Keratinocyte (primary cell): ENCODE data around the gene PRKAR1B. TPM values are rescaled to one million over a fixed set of nuclear protein-coding genes. Genes with fewer than 3 reads are reported as not detected.

Experiments
- DNase-seq: peaks from one replicate; pipeline ENCODE4 v3.0.0-alpha.2; 2011; ENCODE audit warnings: low read depth, missing footprints, low spot score
- FAIRE-seq: peaks from 2 replicates; lab custom pipeline; 2011; peaks lifted over from hg19 to GRCh38; lab: Jason Lieb, UNC
- H2AFZ ChIP-seq: 2 replicates; pipeline ENCODE4 v1.6.0; 2012; ENCODE audit warnings: low read length, control low read depth, inconsistent platforms; ENCODE audit not compliant: control insufficient read depth
- H3K27ac ChIP-seq: 2 replicates; pipeline ENCODE4 v1.5.1; 2011; ENCODE audit warnings: low read length; ENCODE audit not compliant: control insufficient read depth, insufficient read depth
- H3K27me3 ChIP-seq: 3 replicates; pipeline ENCODE4 v1.6.0; 2011; ENCODE audit warnings: low read length; ENCODE audit not compliant: control insufficient read depth, insufficient read depth; ENCODE audit errors: extremely low read depth
- H3K36me3 ChIP-seq, 2 experiments: 2 replicates in 1 of 2; 3 replicates in 1 of 2; pipeline ENCODE4 v1.5.1; 2011; ENCODE audit warnings: low read length in 2 of 2, mild to moderate bottlenecking in 1 of 2; ENCODE audit not compliant: control insufficient read depth in 2 of 2, insufficient read depth in 2 of 2; ENCODE audit errors: extremely low read depth in 1 of 2
- H3K4me1 ChIP-seq: 3 replicates; pipeline ENCODE4 v1.5.1; 2011; ENCODE audit warnings: low read length; ENCODE audit not compliant: control insufficient read depth, insufficient read depth; ENCODE audit errors: extremely low read depth
- H3K4me2 ChIP-seq: 3 replicates; pipeline ENCODE4 v1.6.0; 2011; ENCODE audit warnings: low read depth, low read length; ENCODE audit not compliant: control insufficient read depth, insufficient read depth; ENCODE audit errors: extremely low read depth
- H3K4me3 ChIP-seq, 3 experiments: fragments of 200-600 bp in 1 of 3; sonication (generic) in 1 of 3; 2 replicates in 2 of 3; 3 replicates in 1 of 3; pipeline ENCODE4 v1.5.1; 2011 to 2016; ENCODE audit warnings: low read length in 3 of 3, mild to moderate bottlenecking in 3 of 3, control low read depth in 2 of 3, inconsistent platforms in 1 of 3, low read depth in 1 of 3, mixed read lengths in 1 of 3, mixed run types in 1 of 3, moderate library complexity in 1 of 3; ENCODE audit not compliant: control insufficient read depth in 2 of 3, insufficient read depth in 2 of 3; ENCODE audit errors: extremely low read depth in 1 of 3
- H3K79me2 ChIP-seq: 2 replicates; pipeline ENCODE4 v1.6.0; 2012; ENCODE audit warnings: low read length; ENCODE audit not compliant: control insufficient read depth, insufficient read depth
- H3K9ac ChIP-seq: 3 replicates; pipeline ENCODE4 v1.6.0; 2011; ENCODE audit warnings: low read length; ENCODE audit not compliant: control insufficient read depth, insufficient read depth; ENCODE audit errors: extremely low read depth
- H3K9me1 ChIP-seq: 3 replicates; pipeline ENCODE4 v1.6.0; 2011; ENCODE audit warnings: low read length; ENCODE audit not compliant: control insufficient read depth, insufficient read depth; ENCODE audit errors: extremely low read depth
- H3K9me3 ChIP-seq: 2 replicates; pipeline ENCODE4 v1.5.1; 2012; ENCODE audit warnings: low read depth, low read length; ENCODE audit not compliant: control insufficient read depth
- H4K20me1 ChIP-seq: 3 replicates; pipeline ENCODE4 v1.6.0; 2011; ENCODE audit warnings: low read length; ENCODE audit not compliant: control insufficient read depth, insufficient read depth; ENCODE audit errors: extremely low read depth
- EZH2 ChIP-seq: IDR thresholded peaks from one replicate; pipeline ENCODE4 v1.6.1; 2012; ENCODE audit warnings: inconsistent platforms, mild to moderate bottlenecking, low read length, moderate library complexity
- dilution Hi-C: fragments of 300-500 bp; cut with MboI; formaldehyde crosslinking; loops from one replicate; pipeline ENCODE4 v1.7.0; 2020; ENCODE audit warnings: low sequenced_read_pairs; ENCODE audit not compliant: extremely low pct_ligation_motif_present
- polyA plus RNA-seq, 5 experiments: library from polyadenylated mRNA; depleted of rRNA in 3 of 5; stranded (reverse) in 3 of 5; stranded (forward) in 1 of 5; unstranded in 1 of 5; fragments of >200 nt; gene quantifications; 1 replicate in 1 of 5; 2 replicates in 3 of 5; 3 replicates in 1 of 5; pipeline versions ENCODE4 v1.2.1 to v1.2.3, GENCODE V29; 2011 to 2012; ENCODE audit warnings: missing spikeins in 2 of 5, low read depth in 1 of 5, low replicate concordance in 1 of 5
- TF ChIP-seq, protein P1 (sequence below), 3 experiments: IDR thresholded peaks in 1 of 3; conservative IDR thresholded peaks in 1 of 3; optimal IDR thresholded peaks in 1 of 3; 2 replicates in 2 of 3; 3 replicates in 1 of 3; pipeline versions ENCODE3 to v1.5.1; 2011; ENCODE audit warnings: low read length in 3 of 3, mild to moderate bottlenecking in 3 of 3, moderate library complexity in 2 of 3, control low read depth in 1 of 3, inconsistent platforms in 1 of 3; ENCODE audit not compliant: insufficient read depth in 2 of 3; ENCODE audit errors: extremely low read depth in 1 of 3

PRKAR1B gene
- polyA plus RNA-seq, 1 donor (not counting 4 experiments of a cell fraction or from before 2014, with no cell fraction given), result 10.8 TPM

- Histone ChIP-seq H2AFZ (no peak overlapping the region), H3K79me2 (no peaks in the 10 kb centered on the region), H3K4me2 (no peak overlapping the region), H3K4me3 (no peak overlapping the region), H3K9me3 (no peaks in the 10 kb centered on the region), H3K27me3 (no peaks in the 10 kb centered on the region), H4K20me1 (no peaks in the 10 kb centered on the region), H3K36me3 (peaks cover 0 to 4% of the 10 kb centered on the region in 2 experiments), H3K27ac (no peak overlapping the region), H3K9ac (no peak overlapping the region), H3K4me1 (peaks cover 6% of the 10 kb centered on the region), H3K9me1 (no peaks in the 10 kb centered on the region)
- TF ChIP-seq, protein P1, sequence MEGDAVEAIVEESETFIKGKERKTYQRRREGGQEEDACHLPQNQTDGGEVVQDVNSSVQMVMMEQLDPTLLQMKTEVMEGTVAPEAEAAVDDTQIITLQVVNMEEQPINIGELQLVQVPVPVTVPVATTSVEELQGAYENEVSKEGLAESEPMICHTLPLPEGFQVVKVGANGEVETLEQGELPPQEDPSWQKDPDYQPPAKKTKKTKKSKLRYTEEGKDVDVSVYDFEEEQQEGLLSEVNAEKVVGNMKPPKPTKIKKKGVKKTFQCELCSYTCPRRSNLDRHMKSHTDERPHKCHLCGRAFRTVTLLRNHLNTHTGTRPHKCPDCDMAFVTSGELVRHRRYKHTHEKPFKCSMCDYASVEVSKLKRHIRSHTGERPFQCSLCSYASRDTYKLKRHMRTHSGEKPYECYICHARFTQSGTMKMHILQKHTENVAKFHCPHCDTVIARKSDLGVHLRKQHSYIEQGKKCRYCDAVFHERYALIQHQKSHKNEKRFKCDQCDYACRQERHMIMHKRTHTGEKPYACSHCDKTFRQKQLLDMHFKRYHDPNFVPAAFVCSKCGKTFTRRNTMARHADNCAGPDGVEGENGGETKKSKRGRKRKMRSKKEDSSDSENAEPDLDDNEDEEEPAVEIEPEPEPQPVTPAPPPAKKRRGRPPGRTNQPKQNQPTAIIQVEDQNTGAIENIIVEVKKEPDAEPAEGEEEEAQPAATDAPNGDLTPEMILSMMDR (optimal IDR thresholded peaks at IDR 0.05 in 1 of 3, IDR thresholded peaks at IDR 0.05 in 1 of 3, conservative IDR thresholded peaks at IDR 0.05 in 1 of 3; ENCODE audit: extremely low read depth in 1 of 3, insufficient read depth in 2 of 3, low read length in 3 of 3), result no peak
- TF ChIP-seq EZH2, result no peak
- FAIRE-seq, result no peak
- DNase-seq, result no peak
- dilution Hi-C loops, result no loop called here
Observed at GRCh38 chr7:594920-595620, 132.0 kb downstream of the PRKAR1B start.

DNA sequence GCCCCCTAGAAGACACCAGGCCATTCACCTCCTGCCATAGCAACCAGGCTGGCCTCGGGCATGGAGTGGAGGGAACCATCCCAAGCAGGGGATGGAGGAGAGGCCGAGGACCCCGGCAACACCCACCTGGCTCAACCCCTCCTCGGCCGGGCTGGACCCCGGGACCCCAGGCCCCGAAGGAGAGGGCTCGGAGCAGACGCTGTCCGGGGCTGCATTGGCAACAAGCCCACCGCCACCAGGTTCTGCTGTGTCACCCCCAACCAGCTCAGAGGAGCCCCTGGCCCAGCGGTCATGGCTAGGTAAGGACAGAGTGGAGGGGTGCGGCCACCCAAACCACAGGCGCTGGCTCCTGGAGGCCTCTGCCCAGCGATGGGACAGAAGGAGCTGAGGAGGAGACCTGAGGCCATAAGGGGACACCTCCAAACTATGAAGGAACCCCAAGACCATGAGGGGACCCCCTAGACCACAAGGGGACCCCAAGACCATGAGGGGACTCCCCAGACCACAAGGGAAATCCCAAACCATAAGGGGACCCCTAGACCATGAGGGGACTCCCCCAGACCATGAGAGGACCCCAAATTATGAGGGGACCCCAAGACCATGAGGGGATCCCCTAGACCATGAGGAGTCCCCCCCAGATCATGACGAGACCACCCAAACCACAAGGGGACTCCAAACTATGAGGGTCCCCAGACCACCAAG lies 132.7 kb downstream of the PRKAR1B start:
- Histone ChIP-seq H3K9me3 (no peaks in the 10 kb centered on the region), H2AFZ (no peak overlapping the region), H3K79me2 (no peaks in the 10 kb centered on the region), H3K36me3 (peaks cover 0 to 4% of the 10 kb centered on the region in 2 experiments), H4K20me1 (no peaks in the 10 kb centered on the region), H3K27me3 (no peaks in the 10 kb centered on the region), H3K9ac (no peak overlapping the region), H3K27ac (no peak overlapping the region), H3K4me1 (peaks cover 6% of the 10 kb centered on the region), H3K4me3 (no peak overlapping the region), H3K4me2 (no peak overlapping the region), H3K9me1 (no peaks in the 10 kb centered on the region)
- dilution Hi-C loops, result no loop called here
- TF ChIP-seq, protein P1 (optimal IDR thresholded peaks at IDR 0.05 in 1 of 3, IDR thresholded peaks at IDR 0.05 in 1 of 3, conservative IDR thresholded peaks at IDR 0.05 in 1 of 3; ENCODE audit: extremely low read depth in 1 of 3, insufficient read depth in 2 of 3, low read length in 3 of 3), result no peak
- FAIRE-seq (no peak), DNase-seq (no peak)
